ENCODE measurements around the gene MEIG1.
A peak's percentile ranks its signal among the peaks of the same experiment; 100 is the strongest.
"Not testable (repeated sequence)": the region's sequence is repeated elsewhere in the genome, so short reads cannot be mapped to it uniquely, and the experiment has no call there.

MEIG1 gene

GRCh38 chr10:14967897-14968296, 8.7 kb downstream of the MEIG1 start:
- TF ChIP-seq, protein P1, sequence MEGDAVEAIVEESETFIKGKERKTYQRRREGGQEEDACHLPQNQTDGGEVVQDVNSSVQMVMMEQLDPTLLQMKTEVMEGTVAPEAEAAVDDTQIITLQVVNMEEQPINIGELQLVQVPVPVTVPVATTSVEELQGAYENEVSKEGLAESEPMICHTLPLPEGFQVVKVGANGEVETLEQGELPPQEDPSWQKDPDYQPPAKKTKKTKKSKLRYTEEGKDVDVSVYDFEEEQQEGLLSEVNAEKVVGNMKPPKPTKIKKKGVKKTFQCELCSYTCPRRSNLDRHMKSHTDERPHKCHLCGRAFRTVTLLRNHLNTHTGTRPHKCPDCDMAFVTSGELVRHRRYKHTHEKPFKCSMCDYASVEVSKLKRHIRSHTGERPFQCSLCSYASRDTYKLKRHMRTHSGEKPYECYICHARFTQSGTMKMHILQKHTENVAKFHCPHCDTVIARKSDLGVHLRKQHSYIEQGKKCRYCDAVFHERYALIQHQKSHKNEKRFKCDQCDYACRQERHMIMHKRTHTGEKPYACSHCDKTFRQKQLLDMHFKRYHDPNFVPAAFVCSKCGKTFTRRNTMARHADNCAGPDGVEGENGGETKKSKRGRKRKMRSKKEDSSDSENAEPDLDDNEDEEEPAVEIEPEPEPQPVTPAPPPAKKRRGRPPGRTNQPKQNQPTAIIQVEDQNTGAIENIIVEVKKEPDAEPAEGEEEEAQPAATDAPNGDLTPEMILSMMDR (IDR thresholded peaks at IDR 0.05), result no peak
- TF ChIP-seq ZFX (IDR thresholded peaks at IDR 0.05; ENCODE audit: borderline replicate concordance), result no peak

DNA sequence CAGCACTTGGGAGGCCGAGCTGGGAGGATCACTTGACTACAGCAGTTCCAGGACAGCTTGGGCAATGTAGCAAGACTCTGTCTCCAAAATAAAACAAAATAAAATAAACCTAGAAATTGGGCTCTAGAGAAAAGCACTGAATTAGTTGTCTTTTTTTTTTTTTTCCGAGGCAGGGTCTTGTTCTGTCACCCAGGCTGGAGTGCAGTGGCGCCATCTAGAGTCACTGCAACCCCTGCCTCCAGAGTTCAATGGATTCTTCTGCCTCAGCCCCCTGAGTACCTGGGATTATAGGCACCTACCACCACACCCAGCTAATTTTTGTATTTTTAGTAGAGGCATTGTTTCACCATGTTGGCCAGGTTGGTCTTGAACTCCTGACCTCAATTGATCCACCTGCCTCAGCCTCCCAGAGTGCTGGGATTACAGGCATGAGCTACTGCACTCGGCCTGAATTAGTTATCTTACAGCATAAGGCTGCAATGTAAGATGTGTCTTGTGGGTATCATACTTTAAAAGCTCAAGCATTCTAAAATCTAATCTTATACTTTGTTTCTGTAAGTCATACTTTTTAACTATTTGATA, 12.8 kb downstream of the MEIG1 start:
- no peak for TF ChIP-seq ZFX (IDR thresholded peaks at IDR 0.05; ENCODE audit: borderline replicate concordance)
- TF ChIP-seq, protein P1 (IDR thresholded peaks at IDR 0.05), result peak; percentile 88
- H3K27ac ChIP-seq, result no peak overlapping the region

More at GRCh38 chr10:14967897-14968296, 8.7 kb downstream of the MEIG1 start:
- no peak overlapping the region for H3K27ac ChIP-seq

DNA sequence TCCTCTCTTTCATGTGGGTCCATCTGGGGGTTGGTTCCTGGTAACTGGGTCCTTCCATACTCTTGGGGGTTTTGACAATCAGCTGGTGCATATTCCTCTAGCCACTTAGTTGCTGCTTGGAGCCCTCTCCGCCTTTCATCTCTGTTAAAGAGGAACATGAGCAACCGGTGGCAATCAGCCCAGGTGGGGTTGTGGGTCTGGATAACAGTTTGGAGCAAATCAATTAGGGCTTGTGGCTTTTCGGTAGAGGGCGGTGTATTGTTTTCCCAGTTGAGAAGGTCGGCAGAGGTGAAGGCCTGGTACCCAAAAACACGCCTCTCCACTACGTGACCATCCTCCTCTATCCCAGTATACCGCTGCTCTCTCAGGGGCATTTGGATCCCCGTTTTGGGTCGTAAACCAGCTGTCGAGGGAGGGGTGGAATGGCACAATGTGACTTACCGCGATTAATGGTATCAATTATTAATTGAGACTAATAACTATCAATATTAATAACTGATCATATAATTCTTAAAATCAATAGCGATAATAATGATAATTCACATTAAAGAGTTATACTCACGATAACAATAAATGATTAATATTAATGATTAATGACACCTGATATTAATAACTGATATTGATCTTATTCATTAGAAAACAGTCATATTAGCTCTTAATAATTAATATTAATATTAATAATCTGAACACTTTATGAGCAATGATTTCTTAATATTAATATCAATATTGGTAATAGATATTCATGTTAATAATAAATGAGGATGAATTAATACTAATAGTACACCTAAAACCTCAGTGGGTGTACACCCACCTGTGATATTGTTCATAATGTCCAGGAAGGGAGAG, 15.2 kb downstream of the MEIG1 start:
- H3K27ac ChIP-seq, result not testable (repeated sequence)

DNA sequence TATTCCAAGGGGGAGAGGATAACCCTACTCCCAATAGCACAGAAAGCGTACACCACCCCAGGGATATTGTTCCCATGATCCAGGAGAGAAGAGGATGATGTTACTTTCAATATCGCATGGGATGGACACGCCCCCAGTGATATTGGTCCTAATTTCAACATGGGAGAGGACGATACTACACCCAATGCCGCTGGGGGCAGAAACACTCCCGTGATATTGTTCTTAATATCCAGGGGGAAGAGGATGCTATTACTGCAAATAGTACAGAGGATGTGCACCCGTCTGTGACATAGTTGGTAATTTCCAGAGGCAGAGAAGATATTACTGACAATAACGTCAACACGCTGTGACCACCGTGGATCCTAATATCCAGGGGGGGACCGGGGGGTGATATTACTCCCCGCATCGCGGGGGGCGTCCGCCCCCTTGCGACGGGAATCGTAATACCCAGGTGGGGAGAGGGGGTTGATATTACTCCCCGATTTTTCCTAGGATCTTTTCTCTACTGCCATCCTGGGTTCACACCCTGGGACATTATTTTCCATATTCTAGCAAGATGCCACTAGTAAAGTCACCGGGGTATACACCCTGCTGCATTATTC, 16.6 kb downstream of the MEIG1 start:
- TF ChIP-seq, protein P1 (IDR thresholded peaks at IDR 0.05), result peak; percentile 45
- no peak for TF ChIP-seq ZFX (IDR thresholded peaks at IDR 0.05; ENCODE audit: borderline replicate concordance)
- no peak overlapping the region for H3K27ac ChIP-seq

DNA sequence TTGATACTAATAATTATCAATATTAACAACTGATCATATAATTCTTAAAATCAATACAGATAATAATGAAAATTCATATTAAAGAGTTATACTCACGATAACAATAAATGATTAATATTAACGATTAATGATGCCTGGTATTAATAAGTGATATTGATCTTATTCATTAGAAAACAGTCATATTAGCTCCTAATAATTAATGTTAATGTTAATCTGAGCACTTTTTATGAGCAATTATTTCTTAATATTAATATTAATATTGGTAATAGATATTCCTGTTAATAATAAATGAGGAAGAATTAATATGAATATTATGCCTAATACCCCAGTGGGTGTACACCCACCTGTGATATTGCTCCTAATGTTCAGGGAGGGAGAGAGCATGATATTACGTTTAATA, 23.6 kb downstream of the MEIG1 start:
- no peak for TF ChIP-seq ZFX (IDR thresholded peaks at IDR 0.05; ENCODE audit: borderline replicate concordance)
- TF ChIP-seq, protein P1 (IDR thresholded peaks at IDR 0.05), result no peak
- H3K27ac ChIP-seq, result no peak overlapping the region

GRCh38 chr10:14989552-14989951, 30.4 kb downstream of the MEIG1 start:
- H3K27ac ChIP-seq, result not testable (repeated sequence)

DNA sequence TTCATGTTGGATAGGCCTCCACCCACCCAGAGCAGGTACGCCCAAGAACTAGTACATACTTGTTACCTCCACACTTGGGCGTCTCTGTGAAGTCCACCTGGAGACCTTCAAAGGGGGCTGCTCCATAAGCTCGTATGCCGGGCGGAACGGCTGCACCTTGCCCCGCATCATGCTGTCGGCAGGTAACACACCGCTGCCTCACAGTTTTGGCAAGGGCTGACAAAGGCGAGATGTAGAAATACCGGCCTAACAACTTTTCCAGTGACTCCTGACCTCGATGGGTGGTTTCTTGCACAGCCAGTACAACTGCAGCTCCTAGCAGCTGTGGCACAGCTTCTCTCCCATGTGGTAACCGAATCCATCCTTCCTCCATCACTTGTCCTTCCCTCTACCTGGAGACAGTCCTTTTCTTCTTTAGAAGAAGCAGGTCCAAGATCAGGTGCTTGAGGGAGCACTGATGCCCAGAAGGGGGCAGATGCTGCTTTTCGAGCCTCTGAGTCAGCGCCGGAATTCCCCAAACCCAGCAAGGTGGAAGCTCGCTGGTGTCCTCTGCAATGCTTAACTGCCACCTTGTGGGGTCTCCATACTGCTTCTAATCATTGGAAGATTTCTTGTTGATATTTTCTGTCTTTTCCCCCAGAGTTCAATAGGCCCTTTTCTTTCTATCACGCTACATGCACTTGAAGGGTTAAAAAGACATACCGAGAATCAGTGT, 32.0 kb downstream of the MEIG1 start:
- TF ChIP-seq, protein P1 (IDR thresholded peaks at IDR 0.05), result peak; percentile 20
- H3K27ac ChIP-seq, result not testable (repeated sequence)

DNA sequence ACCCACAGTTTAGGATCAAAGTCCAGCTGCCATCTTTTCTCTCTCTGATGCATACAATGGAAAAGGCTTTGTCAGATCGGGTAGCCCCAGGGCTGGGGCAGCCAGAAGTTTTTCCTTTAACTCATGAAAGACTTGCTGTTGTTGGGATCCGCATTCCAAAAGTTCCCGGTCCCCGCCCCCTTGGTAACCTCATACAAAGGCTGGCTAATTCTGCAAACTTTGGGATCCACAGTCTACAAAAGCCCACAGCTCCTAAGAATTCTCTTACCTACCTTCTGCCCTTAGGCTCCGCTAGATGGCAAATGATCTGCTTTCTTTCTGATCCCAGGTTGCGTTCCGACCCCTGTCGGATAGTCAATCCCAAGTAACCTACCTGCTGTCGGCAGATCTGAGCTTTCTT, 33.1 kb downstream of the MEIG1 start:
- not testable (repeated sequence) for H3K27ac ChIP-seq

DNA sequence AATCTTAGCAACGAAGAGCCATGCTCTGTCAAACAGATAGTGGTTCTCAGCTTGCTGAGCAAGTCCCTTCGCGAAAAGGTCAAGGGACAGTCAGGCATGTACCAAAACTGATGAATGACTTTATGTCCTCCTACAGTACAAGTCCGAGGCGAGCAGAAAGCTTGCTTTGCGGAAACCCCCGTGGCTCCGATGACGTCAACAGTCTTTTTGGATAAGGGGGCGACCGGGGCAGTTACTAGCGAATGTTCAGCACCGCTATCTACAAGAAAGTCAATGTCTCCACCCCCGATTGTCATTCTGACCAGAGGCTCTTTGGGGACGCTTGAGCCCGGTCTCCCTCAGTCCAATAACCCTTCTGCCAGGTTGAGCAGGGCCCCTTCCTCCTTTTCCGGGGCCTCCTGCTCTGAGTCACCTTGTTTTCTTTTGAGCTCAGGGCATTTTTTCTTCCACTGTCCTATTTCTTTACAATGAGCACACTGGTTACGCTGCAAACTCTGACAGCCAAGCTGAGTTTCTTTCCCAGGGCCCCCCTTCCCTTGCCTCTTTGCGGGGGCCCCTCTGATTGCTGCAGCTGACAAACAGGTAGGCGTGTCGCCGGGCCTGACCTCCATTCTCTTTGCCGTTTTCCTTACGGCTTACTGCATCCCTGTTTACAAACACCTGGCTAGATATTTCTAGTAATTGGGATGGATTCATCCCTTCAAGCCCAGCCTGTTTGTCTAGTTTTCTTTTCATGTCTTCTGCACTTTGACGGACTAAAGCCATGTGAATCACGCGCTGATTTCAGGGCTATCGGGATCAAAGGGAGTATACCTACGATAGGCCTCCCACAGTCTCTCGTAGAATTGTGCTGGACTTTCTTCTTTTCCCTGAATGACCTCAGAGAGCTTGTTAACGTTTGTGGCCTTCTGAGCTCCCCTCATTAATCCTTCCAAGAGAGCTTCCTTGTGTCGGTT, 34.6 kb downstream of the MEIG1 start:
- not testable (repeated sequence) for H3K27ac ChIP-seq

Data from 22Rv1 (cell line).